ENCODE results near the gene PAN3.

The PAN3 gene

GRCh38 chr13:28339419-28339818 lies 201.1 kb downstream of the PAN3 start:
- DNase-seq, result no peak

GRCh38 chr13:28340272-28340793 lies 202.0 kb downstream of the PAN3 start:
- DNase-seq, result no peak

DNA sequence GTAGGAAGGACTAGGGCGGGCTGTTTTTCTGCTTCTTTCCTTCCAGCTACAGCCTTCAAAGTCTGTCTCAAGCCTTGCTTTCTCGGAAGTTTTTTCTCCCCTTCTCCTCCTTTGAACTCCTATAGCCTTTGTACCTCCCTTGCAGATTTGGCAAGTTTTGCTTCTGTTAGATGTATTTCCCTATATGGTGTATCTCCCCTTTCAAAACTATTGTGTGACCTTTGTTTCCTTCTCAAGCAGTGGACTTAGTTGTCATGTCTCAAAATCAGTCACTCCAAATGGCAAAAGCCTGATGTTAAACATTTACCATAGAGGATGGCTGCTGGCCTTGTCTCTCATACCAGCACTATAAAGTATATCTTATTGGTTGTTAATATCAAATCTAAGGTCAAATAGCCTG lies 203.9 kb downstream of the PAN3 start:
- no peak for DNase-seq

DNA sequence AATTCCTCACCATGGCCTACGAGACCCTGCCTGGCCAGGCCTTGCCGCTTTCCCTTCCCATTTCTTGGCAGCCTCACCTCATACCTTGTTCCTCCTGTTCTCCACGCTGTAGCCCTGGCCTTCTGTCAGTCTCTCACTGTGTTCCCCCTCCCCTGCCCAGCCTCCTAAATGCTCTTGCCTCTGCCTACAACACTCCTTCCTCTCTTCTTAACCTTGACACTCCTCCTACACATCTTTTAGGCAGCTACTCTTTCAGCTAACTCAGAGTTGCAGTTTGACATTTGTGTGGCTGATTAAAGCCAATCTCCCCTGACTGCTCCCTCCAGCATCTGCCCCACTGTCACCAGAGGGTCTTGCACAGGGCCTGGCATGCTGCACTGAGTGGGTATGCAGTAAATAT lies 205.8 kb downstream of the PAN3 start:
- DNase-seq, result no peak

Data from NCI-H1436 (cell line).